SH-SY5Y (cell line): ENCODE measurements around the gene SPATS2.

Experiments used
- GATA2 ChIP-seq: IDR thresholded peaks from 2 replicates; pipeline ENCODE4 v1.6.1; 2011; ENCODE audit warnings: mild to moderate bottlenecking, low read depth, low read length
- GATA3 ChIP-seq: IDR thresholded peaks from 2 replicates; pipeline ENCODE4 v1.6.1; 2011; ENCODE audit warnings: low read depth, mild to moderate bottlenecking, low read length, moderate library complexity

- TF ChIP-seq GATA3 = no peak
- TF ChIP-seq GATA2 = no peak
Measured at GRCh38 chr12:49341777-49342065, 25.5 kb upstream of the SPATS2 start.
